Liver (tissue), 9 donors: ENCODE results near the gene FAH. TPM values are rescaled to one million over a fixed set of nuclear protein-coding genes. Genes with fewer than 3 reads are reported as not detected.

Experiments
- DNase-seq: peaks from one replicate; pipeline ENCODE4 v3.0.0-alpha.2; 2017; ENCODE audit warnings: low spot score
- H3K27ac ChIP-seq, 2 donors: one replicate each; pipeline ENCODE4 v1.7.0; 2013; ENCODE audit warnings: inconsistent platforms in 2 of 2, low read length in 2 of 2, control low read depth in 1 of 2, low read depth in 1 of 2, mild to moderate bottlenecking in 1 of 2
- H3K27me3 ChIP-seq, 4 donors: one replicate each; pipeline versions ENCODE4 v1.6.1 to v1.7.0; 2013; ENCODE audit warnings: low read length in 3 of 4, inconsistent platforms in 1 of 4, mild to moderate bottlenecking in 1 of 4, moderate library complexity in 1 of 4; ENCODE audit not compliant: control insufficient read depth in 4 of 4, insufficient read depth in 4 of 4
- H3K36me3 ChIP-seq, 4 donors: one replicate each; pipeline versions ENCODE4 v1.6.1 to v1.7.0; 2013; ENCODE audit warnings: low read length in 3 of 4, mild to moderate bottlenecking in 3 of 4, low read depth in 1 of 4, moderate library complexity in 1 of 4; ENCODE audit not compliant: control insufficient read depth in 4 of 4, insufficient read depth in 3 of 4
- H3K4me1 ChIP-seq, 4 donors: one replicate each; pipeline versions ENCODE4 v1.6.1 to v1.7.0; 2013; ENCODE audit warnings: low read length in 3 of 4, mild to moderate bottlenecking in 3 of 4, moderate library complexity in 1 of 4; ENCODE audit not compliant: control insufficient read depth in 4 of 4, insufficient read depth in 4 of 4
- H3K4me3 ChIP-seq, 3 donors: one replicate each; pipeline versions ENCODE4 v1.6.1 to v1.7.0; 2013; ENCODE audit warnings: low read length in 3 of 3, control low read depth in 1 of 3, low read depth in 1 of 3, mild to moderate bottlenecking in 1 of 3
- H3K9ac ChIP-seq, 2 donors: one replicate each; pipeline ENCODE4 v1.7.0; 2013; ENCODE audit warnings: low read length in 2 of 2, mild to moderate bottlenecking in 2 of 2, moderate library complexity in 2 of 2, control low read depth in 1 of 2, low read depth in 1 of 2
- H3K9me3 ChIP-seq, 4 donors: one replicate each; pipeline versions ENCODE4 v1.6.1 to v1.7.0; 2013; ENCODE audit warnings: low read length in 3 of 4; ENCODE audit not compliant: control insufficient read depth in 4 of 4
- ATF3 ChIP-seq: IDR thresholded peaks from 2 replicates; pipeline ENCODE4 v1.6.1; 2016; ENCODE audit warnings: antibody characterized with exemption
- CTCF ChIP-seq: fragments of 150-350 bp; IDR thresholded peaks from 2 replicates; pipeline ENCODE4 v1.5.1; 2017; ENCODE audit warnings: improper control_type of control experiment, low read depth, low read length; ENCODE audit not compliant: missing input control
- FOXA1 ChIP-seq: IDR thresholded peaks from 2 replicates; pipeline ENCODE4 v1.6.1; 2016; ENCODE audit warnings: antibody characterized with exemption
- FOXA2 ChIP-seq: IDR thresholded peaks from 2 replicates; pipeline ENCODE4 v1.6.1; 2016; ENCODE audit warnings: antibody characterized with exemption
- GABPA ChIP-seq, 2 donors: IDR thresholded peaks in 1 of 2; conservative IDR thresholded peaks in 1 of 2; 2 replicates each; pipeline ENCODE4 v1.6.1; 2016; ENCODE audit warnings: antibody characterized with exemption in 2 of 2, mild to moderate bottlenecking in 1 of 2, moderate library complexity in 1 of 2
- HNF4A ChIP-seq, 2 donors: conservative IDR thresholded peaks; 2 replicates each; pipeline ENCODE4 v1.6.1; 2016; ENCODE audit warnings: antibody characterized with exemption in 2 of 2, mild to moderate bottlenecking in 2 of 2
- HNF4G ChIP-seq: IDR thresholded peaks from 2 replicates; pipeline ENCODE4 v1.6.1; 2016; ENCODE audit warnings: antibody characterized with exemption
- NR2F2 ChIP-seq: IDR thresholded peaks from 2 replicates; pipeline ENCODE4 v1.6.1; 2016; ENCODE audit warnings: antibody characterized with exemption
- RXRA ChIP-seq, 2 donors: IDR thresholded peaks; 2 replicates each; pipeline ENCODE4 v1.6.1; 2017 to 2018; ENCODE audit warnings: antibody characterized with exemption in 2 of 2, mild to moderate bottlenecking in 1 of 2
- SP1 ChIP-seq: IDR thresholded peaks from 2 replicates; pipeline ENCODE4 v1.6.1; 2018; ENCODE audit warnings: antibody characterized with exemption, mild to moderate bottlenecking
- TAF1 ChIP-seq: conservative IDR thresholded peaks from 2 replicates; pipeline ENCODE4 v1.6.1; 2016; ENCODE audit warnings: antibody characterized with exemption, mild to moderate bottlenecking
- YY1 ChIP-seq: IDR thresholded peaks from 2 replicates; pipeline ENCODE4 v1.6.1; 2016; ENCODE audit warnings: antibody characterized with exemption, mild to moderate bottlenecking
- WGBS: extraction: QIAGEN DNeasy Blood & Tissue Kit; methylation state at CpG from one replicate; pipeline ENCODE4 v1.1.7; 2013; 5-methylcytosine and 5-hydroxymethylcytosine counted together
- polyA plus RNA-seq, 2 donors: library from polyadenylated mRNA; stranded (reverse) in 1 of 2; unstranded in 1 of 2; fragments of 200-250 nt in 1 of 2; fragments of >200 nt in 1 of 2; fragmentation: Nextera tagmentation in 1 of 2; extraction: Ambion mirVana in 1 of 2; gene quantifications; one replicate each; pipeline versions ENCODE4 v1.2.1 to v1.2.3, GENCODE V29; 2013 to 2015
- total RNA-seq, 2 donors: library from RNA; depleted of rRNA; stranded (reverse); fragments of >200 nt; gene quantifications; one replicate each; pipeline ENCODE4 v1.2.3, GENCODE V29; 2014
- donor health status: healthy.
- donor health status: healthy.
- donor health status: healthy.
- donor health status: healthy.
- donor health status: healthy.

Gene FAH
- total and polyA plus RNA-seq, 4 donors: 42.1 to 226 (median 186) TPM

- WGBS: 86% methylated on average over 3 of the region's 3 CpGs
- no peak for TF ChIP-seq FOXA2
- TF ChIP-seq CTCF: no peak
- no peak for TF ChIP-seq FOXA1
- no peak for TF ChIP-seq GABPA (IDR thresholded peaks at IDR 0.05 in 1 of 2, conservative IDR thresholded peaks at IDR 0.05 in 1 of 2)
- no peak for TF ChIP-seq HNF4G
- no peak for TF ChIP-seq YY1
- TF ChIP-seq NR2F2: no peak
- TF ChIP-seq ATF3: no peak
Observed at GRCh38 chr15:80105193-80105592, 47.6 kb upstream of the FAH start.

GRCh38 chr15:80105595-80105994, 47.2 kb upstream of the FAH start:
- no peak overlapping the region for H3K4me3 ChIP-seq
- peaks cover 0 to 4% (median 1%) of the 10 kb centered on the region in 4 donors for H3K4me1 ChIP-seq
- H3K9ac ChIP-seq: no peak overlapping the region
- 70% methylated on average over 1 of the region's 1 CpG for WGBS
- no peak overlapping the region for H3K27ac ChIP-seq
- DNase-seq: no peak
- H3K27me3 ChIP-seq: no peaks in the 10 kb centered on the region
- H3K9me3 ChIP-seq: no peaks in the 10 kb centered on the region
- no peak for TF ChIP-seq CTCF
- H3K36me3 ChIP-seq: no peaks in the 10 kb centered on the region

More at GRCh38 chr15:80105193-80105592, 47.6 kb upstream of the FAH start:
- Histone ChIP-seq H3K9me3 (no peaks in the 10 kb centered on the region), H3K4me1 (peaks cover 0 to 4% (median 1%) of the 10 kb centered on the region in 4 donors), H3K27ac (no peak overlapping the region), H3K9ac (no peak overlapping the region), H3K36me3 (no peaks in the 10 kb centered on the region), H3K27me3 (no peaks in the 10 kb centered on the region), H3K4me3 (no peak overlapping the region)
- no peak for DNase-seq

- DNase-seq: no peak
- peaks cover 0 to 4% (median 1%) of the 10 kb centered on the region in 4 donors for H3K4me1 ChIP-seq
- no peaks in the 10 kb centered on the region for H3K9me3 ChIP-seq
- H3K27me3 ChIP-seq: no peaks in the 10 kb centered on the region
- no peaks in the 10 kb centered on the region for H3K36me3 ChIP-seq
- TF ChIP-seq TAF1 (no peak), SP1 (no peak), GABPA (IDR thresholded peaks at IDR 0.05 in 1 of 2, conservative IDR thresholded peaks at IDR 0.05 in 1 of 2) (no peak), RXRA (IDR thresholded peaks at IDR 0.05) (no peak), HNF4A (conservative IDR thresholded peaks at IDR 0.05) (no peak), YY1 (no peak), HNF4G (no peak), ATF3 (no peak)
- H3K4me3 ChIP-seq: no peak overlapping the region
- 96% methylated on average over 4 of the region's 4 CpGs for WGBS
- H3K27ac ChIP-seq: no peak overlapping the region
- H3K9ac ChIP-seq: no peak overlapping the region
Observed at GRCh38 chr15:80106051-80106450, 46.7 kb upstream of the FAH start.
